22Rv1 (cell line): ENCODE data around the gene NAXD.

Experiments used
- CTCF ChIP-seq: fragments of 450-650 bp; IDR thresholded peaks from 2 replicates; pipeline ENCODE4 v1.5.1; 2017; ENCODE audit warnings: mild to moderate bottlenecking
- ZFX ChIP-seq: fragments of 450-650 bp; IDR thresholded peaks from 2 replicates; pipeline ENCODE4 v1.6.1; 2017; ENCODE audit warnings: antibody characterized with exemption, borderline replicate concordance

GRCh38 chr13:110629735-110630134, 14.4 kb downstream of the NAXD start:
- TF ChIP-seq CTCF (no peak), ZFX (no peak)
